ENCODE data around the gene CIPC.

DNA sequence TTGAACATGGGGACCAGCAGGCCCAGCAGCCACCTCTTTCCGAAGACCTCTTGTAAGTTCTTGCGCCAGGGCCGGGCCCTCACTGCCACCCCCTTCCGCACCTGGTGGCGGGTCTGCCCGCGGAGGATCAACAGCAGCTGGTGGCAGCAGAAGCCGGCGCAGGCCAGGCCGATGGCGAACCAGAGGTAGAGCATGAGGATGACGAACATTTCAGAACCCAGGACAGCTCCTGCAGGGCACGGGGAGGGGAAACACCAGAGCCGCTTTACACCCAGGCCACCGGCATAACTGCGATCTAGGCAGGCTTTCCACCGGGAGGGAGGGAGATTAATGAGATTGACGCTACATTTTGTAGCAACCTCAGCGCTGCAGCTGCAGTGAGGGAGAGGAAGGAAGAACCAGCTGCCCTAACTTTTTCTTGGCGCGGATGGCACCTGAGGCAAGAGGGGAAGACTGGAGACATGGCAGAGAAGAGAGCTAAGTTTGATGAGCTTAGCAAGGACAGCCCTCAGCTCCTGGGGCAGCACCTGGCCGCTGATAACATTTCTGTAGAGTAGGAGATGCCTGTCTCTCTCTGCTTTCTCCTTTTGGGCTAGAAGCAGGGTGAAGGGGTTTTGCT lies 35.8 kb downstream of the CIPC start:
- TF ChIP-seq EZH2 (IDR thresholded peaks at IDR 0.05), result no peak
- TF ChIP-seq EZH2phosphoT487 (IDR thresholded peaks at IDR 0.05), result no peak

Measured in neural progenitor cell (in vitro differentiated cells).